PC-9 (cell line): ENCODE results near the gene SMIM1. TPM values are rescaled to one million over a fixed set of nuclear protein-coding genes. Genes with fewer than 3 reads are reported as not detected.

Experiments
- BruUV-seq: library from RNA; stranded (reverse); fragments of 400-500 nt; replicated peaks from 2 replicates; lab custom pipeline; 2021; lab: Mats Ljungman, UMichigan
- CTCF ChIA-PET: fragments of 300-600 bp; sonication (Branson Sonifier 250); formaldehyde crosslinking; loops from one replicate; lab custom pipeline; 2022; ENCODE audit warnings: antibody characterized with exemption; lab: Charles Lee
- POLR2A ChIA-PET: fragments of 300-600 bp; sonication (Branson Sonifier 250); formaldehyde crosslinking; loops from one replicate; lab custom pipeline; 2022; ENCODE audit warnings: antibody characterized with exemption; ENCODE audit not compliant: unreplicated experiment; lab: Charles Lee
- DNase-seq, 2 experiments: peaks; one replicate each; pipeline versions ENCODE4 v3.0.0 to v3.0.0-alpha.2; 2015 to 2022; ENCODE audit warnings: mixed read lengths in 1 of 2
- H2AFZ ChIP-seq: fragments of 200-600 bp; sonication (generic); 2 replicates; pipeline ENCODE4 v1.8.1; 2017; ENCODE audit warnings: antibody characterized with exemption
- H3F3A ChIP-seq: fragments of 200-600 bp; sonication (generic); 2 replicates; pipeline ENCODE4 v1.8.1; 2017; ENCODE audit warnings: antibody characterized with exemption, mild to moderate bottlenecking, low read depth; ENCODE audit not compliant: insufficient read depth
- H3K27ac ChIP-seq: fragments of 200-600 bp; sonication (generic); 2 replicates; pipeline ENCODE4 v1.6.1; 2016; ENCODE audit warnings: mixed run types
- H3K27me3 ChIP-seq: fragments of 200-600 bp; sonication (generic); 2 replicates; pipeline ENCODE4 v1.6.1; 2016; ENCODE audit warnings: low read depth, mixed run types; ENCODE audit not compliant: insufficient read depth
- H3K36me3 ChIP-seq: fragments of 200-600 bp; sonication (generic); 2 replicates; pipeline ENCODE4 v1.6.1; 2016; ENCODE audit warnings: low read depth, mixed run types
- H3K4me1 ChIP-seq: fragments of 200-600 bp; sonication (generic); replicated peaks from 2 replicates; pipeline ENCODE4 v1.6.1; 2016; ENCODE audit warnings: mixed run types; ENCODE audit not compliant: insufficient read depth
- H3K4me2 ChIP-seq: fragments of 200-600 bp; sonication (generic); 2 replicates; pipeline ENCODE4 v1.6.1; 2017; ENCODE audit warnings: mixed run types
- H3K4me3 ChIP-seq: fragments of 200-600 bp; sonication (generic); 2 replicates; pipeline ENCODE4 v1.6.1; 2016; ENCODE audit warnings: mixed run types
- H3K79me2 ChIP-seq: fragments of 200-600 bp; sonication (generic); 2 replicates; pipeline ENCODE4 v1.6.1; 2017; ENCODE audit warnings: low read depth, mixed run types
- H3K9me2 ChIP-seq: fragments of 200-600 bp; sonication (generic); 2 replicates; pipeline ENCODE4 v1.8.1; 2017; ENCODE audit warnings: mild to moderate bottlenecking; ENCODE audit not compliant: insufficient read depth
- H3K9me3 ChIP-seq: fragments of 200-600 bp; sonication (generic); 2 replicates; pipeline ENCODE4 v1.8.1; 2016; ENCODE audit warnings: low read depth; ENCODE audit not compliant: insufficient read depth
- H4K20me1 ChIP-seq: fragments of 200-600 bp; sonication (generic); 2 replicates; pipeline ENCODE4 v1.8.1; 2017; ENCODE audit not compliant: insufficient read depth
- EZH2 ChIP-seq: fragments of 200-600 bp; sonication (generic); IDR thresholded peaks from 2 replicates; pipeline ENCODE4 v1.8.0; 2017; ENCODE audit warnings: antibody characterized with exemption, low read depth
- intact Hi-C: fragments of 100-400 bp; cut with micrococcal nuclease; formaldehyde crosslinking; loops from one replicate; pipeline ENCODE4 v1.10.0; 2022; ENCODE audit not compliant: unreplicated experiment
- total RNA-seq: library from RNA; stranded (reverse); gene quantifications from 2 replicates; pipeline ENCODE4 v1.2.3, GENCODE V29; 2021
- TF ChIP-seq, protein P1 (sequence below): fragments of 200-600 bp; sonication (generic); conservative IDR thresholded peaks from 2 replicates; pipeline ENCODE4 v1.6.1; 2017; ENCODE audit warnings: mixed run types, antibody characterized with exemption, mild to moderate bottlenecking, moderate library complexity

SMIM1 gene
- total RNA-seq, 1 experiment from 2014 or later, result 5.9 TPM

- no TSS peak for BruUV-seq
- POLR2A ChIA-PET, result no interaction called here
- H3K9me3 ChIP-seq, result no peaks in the 10 kb centered on the region
- H3K79me2 ChIP-seq, result no peaks in the 10 kb centered on the region
- peaks cover 3% of the 10 kb centered on the region; the same call in 1 of the 2 replicates for H4K20me1 ChIP-seq
- H3K27me3 ChIP-seq, result no peaks in the 10 kb centered on the region
- H3K4me3 ChIP-seq, result no peak overlapping the region
- intact Hi-C loops, result no loop called here
- no peak overlapping the region for H3K4me2 ChIP-seq
- no peak overlapping the region for H2AFZ ChIP-seq
- H3K4me1 ChIP-seq, result no peaks in the 10 kb centered on the region
- no peak for DNase-seq
- peaks cover 25% of the 10 kb centered on the region for H3K36me3 ChIP-seq
- CTCF ChIA-PET, result no interaction called here
- no peaks in the 10 kb centered on the region for H3K9me2 ChIP-seq
- no peaks in the 10 kb centered on the region; the same call in 1 of the 2 replicates for H3F3A ChIP-seq
- no peak overlapping the region for H3K27ac ChIP-seq
- TF ChIP-seq, protein P1, sequence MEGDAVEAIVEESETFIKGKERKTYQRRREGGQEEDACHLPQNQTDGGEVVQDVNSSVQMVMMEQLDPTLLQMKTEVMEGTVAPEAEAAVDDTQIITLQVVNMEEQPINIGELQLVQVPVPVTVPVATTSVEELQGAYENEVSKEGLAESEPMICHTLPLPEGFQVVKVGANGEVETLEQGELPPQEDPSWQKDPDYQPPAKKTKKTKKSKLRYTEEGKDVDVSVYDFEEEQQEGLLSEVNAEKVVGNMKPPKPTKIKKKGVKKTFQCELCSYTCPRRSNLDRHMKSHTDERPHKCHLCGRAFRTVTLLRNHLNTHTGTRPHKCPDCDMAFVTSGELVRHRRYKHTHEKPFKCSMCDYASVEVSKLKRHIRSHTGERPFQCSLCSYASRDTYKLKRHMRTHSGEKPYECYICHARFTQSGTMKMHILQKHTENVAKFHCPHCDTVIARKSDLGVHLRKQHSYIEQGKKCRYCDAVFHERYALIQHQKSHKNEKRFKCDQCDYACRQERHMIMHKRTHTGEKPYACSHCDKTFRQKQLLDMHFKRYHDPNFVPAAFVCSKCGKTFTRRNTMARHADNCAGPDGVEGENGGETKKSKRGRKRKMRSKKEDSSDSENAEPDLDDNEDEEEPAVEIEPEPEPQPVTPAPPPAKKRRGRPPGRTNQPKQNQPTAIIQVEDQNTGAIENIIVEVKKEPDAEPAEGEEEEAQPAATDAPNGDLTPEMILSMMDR, result no peak
- TF ChIP-seq EZH2, result no peak
Observed at GRCh38 chr1:3780901-3781300, 8.4 kb downstream of the SMIM1 start.

DNA sequence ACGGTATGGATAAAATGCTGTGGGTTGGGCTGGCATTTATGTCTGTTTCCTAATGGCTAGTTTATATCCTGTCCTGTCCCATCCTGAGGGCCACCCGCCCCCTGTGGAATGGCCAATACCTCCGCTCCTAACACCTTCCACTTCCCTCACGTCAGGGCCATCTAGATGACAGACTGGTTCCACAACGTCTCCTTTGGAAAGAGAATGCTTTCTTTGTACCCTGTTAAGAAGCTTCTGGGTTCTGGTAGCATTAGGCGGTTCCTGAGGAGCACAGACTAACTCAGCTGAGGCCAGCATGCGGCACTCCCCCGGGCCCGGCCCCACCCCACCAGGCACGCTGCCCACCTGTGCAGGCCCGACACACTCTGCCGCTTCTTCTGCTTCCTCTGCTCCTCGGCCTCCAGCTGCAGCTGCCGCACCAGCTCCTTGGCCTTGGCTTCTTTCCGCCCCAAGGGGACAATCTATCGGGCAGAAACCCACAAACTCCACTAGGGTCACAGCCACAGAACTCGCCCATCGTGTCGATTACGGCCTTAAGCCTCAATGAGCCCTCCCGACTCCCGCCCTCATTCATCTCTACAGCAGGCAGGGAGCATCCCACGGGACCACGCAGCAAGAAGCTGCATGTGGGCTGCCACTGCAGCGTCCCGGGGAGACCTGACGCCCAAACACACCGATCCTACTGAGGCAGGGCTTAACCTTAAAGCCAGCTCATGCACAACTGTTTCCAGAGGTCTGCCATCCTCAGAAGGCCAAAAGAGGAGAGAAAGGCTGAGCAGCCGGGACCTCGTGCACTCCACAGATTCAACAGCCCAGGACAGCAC lies 11.3 kb downstream of the SMIM1 start:
- intact Hi-C loops, result no loop called here
- CTCF ChIA-PET, result no interaction called here

GRCh38 chr1:3785045-3785444 lies 12.5 kb downstream of the SMIM1 start:
- no TSS peak for BruUV-seq
- Histone ChIP-seq H3F3A (no peaks in the 10 kb centered on the region; the same call in 1 of the 2 replicates), H3K36me3 (peaks cover 25% of the 10 kb centered on the region), H4K20me1 (peaks cover 28% of the 10 kb centered on the region), H3K79me2 (no peaks in the 10 kb centered on the region), H2AFZ (no peak overlapping the region), H3K4me2 (no peak overlapping the region), H3K27me3 (no peaks in the 10 kb centered on the region), H3K9me2 (no peaks in the 10 kb centered on the region), H3K4me3 (no peak overlapping the region), H3K27ac (no peak overlapping the region), H3K4me1 (no peaks in the 10 kb centered on the region), H3K9me3 (no peaks in the 10 kb centered on the region)
- POLR2A ChIA-PET, result no interaction called here
- TF ChIP-seq, protein P1, result no peak
- no peak for TF ChIP-seq EZH2
- no peak for DNase-seq
- CTCF ChIA-PET, result no interaction called here
- intact Hi-C loops, result no loop called here

More for the DNA sequence above, 11.3 kb downstream of the SMIM1 start:
- Histone ChIP-seq H3K4me1 (no peaks in the 10 kb centered on the region), H3K27ac (no peak overlapping the region), H3K9me3 (no peaks in the 10 kb centered on the region), H3K4me3 (no peak overlapping the region), H3K36me3 (peaks cover 28% of the 10 kb centered on the region), H3K79me2 (no peaks in the 10 kb centered on the region), H2AFZ (no peak overlapping the region), H3K27me3 (no peaks in the 10 kb centered on the region), H3K9me2 (no peaks in the 10 kb centered on the region), H4K20me1 (peaks cover 20% of the 10 kb centered on the region), H3K4me2 (no peak overlapping the region), H3F3A (no peaks in the 10 kb centered on the region; the same call in 1 of the 2 replicates)
- no peak for DNase-seq
- no peak for TF ChIP-seq EZH2
- TF ChIP-seq, protein P1, result no peak
- BruUV-seq, result no TSS peak
- POLR2A ChIA-PET, result no interaction called here
